HUDEP-2 (cell line): ENCODE measurements around the gene ANKS1A.

Source experiments
- DNase-seq, 76 experiments: peaks; one replicate each; lab custom pipeline; 2025; ENCODE audit not compliant: unreplicated experiment in 76 of 76; lab: John Stamatoyannopoulos, UW

ANKS1A gene

DNA sequence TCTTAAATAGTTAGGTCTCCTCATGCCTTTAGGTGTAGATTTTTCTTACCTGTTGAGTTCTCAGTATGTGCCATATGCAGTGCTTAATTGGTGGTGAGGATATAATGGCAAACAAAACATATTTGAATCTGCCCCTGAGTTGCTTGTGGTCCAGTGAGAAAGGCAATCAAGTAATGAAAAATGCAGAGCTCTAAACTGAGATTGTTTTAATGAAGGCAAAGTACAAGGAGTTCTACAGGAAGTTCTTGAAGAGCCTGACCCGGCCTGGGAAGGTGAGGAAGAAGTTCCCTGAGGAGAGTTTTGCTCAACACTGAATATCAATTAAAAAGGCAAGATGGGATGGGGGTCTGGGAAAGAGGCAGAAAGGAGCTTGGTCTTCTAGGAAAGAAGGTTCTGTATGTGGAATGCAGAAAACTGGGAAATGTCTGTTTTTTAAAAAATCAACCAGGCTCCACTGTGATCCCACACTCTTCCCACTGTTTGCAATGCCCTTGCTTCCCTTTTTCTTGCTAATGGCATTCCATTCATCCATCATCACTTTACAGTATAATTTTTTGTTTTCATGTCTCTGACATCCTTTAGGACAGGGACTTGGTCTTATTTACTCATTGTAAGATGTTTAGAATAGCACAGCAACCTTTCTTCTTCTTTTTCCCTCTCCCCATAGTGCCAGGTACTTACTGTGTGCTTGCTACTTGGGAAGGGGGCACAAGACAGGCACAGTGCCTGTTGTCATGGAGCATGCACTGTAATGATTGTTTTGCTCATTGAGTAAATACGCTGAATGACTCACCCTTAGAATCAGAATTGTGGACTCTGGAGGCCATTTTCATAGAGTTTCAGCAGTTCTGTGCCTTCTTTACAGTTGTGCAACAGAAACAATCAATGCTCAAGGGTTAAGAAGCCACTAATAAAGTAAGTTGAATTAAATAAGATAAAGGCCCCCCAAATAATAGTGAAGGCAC lies 64.3 kb downstream of the ANKS1A start:
- DNase-seq, result no peak

DNA sequence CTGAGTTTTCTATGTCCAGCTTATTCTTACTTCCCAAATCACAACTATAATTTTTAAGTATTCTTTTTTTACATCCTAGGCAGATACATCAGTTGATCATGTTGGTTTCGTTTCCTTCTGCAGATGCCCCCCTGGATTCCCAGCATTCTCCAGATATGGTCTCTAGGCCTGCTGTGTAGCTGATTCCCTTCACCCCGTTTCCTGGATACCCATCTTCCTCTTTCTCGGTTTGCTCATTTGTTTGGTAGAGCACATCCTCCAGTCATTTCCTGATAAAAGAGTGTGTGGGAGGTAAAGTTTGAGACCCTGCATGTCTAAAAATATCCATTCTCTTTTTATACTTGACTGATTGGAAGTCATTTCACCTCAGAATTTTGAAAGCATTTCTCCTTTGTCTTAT lies 66.4 kb downstream of the ANKS1A start:
- DNase-seq, result no peak

DNA sequence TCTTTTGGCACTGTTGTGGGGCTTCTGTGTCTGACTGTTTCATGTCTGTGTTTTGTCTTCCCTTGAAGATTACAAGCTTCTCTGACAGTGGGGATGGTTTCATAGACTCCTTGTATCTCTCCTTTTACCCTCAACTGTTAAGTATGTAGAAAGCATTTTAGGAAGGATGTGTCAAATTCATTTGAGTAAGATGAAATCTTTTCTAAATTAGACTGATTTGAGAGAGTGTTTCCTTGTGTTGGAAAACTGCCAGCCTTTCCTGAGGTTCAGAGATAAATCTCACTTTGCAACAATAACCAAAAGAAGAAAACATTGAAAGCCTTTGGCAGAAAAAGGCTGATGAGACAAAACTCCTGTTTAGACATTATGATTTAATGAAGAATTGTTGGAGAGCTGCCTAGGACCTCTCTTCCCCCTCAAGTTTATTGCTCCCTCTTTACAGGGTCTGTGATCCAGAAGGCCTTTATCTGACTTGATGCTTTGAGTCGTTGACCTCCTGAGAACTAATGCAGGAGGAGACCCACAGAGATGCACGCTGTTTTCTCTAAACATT lies 68.3 kb downstream of the ANKS1A start:
- DNase-seq, result no peak

DNA sequence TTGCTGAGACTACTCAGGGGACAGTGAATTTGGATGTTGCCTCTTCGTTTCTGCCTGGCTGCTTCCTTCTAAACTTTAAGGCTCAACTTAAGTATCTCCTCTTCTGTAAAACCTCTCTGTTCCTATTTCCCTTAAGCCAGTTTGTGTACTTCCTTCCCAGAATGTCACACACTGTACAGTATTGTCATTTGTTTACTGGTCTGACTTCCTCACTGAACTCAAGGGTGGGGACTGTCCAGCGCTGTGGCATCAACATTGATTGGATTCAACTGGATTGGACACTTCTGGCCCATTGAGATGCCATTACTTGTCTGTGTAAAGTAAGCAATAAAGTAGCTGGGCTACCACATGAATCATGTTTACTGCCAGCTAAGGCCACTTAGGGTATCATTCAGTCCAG lies 69.7 kb downstream of the ANKS1A start:
- no peak for DNase-seq

- DNase-seq, result no peak
Measured at GRCh38 chr6:34959224-34959623, 70.2 kb downstream of the ANKS1A start.

DNA sequence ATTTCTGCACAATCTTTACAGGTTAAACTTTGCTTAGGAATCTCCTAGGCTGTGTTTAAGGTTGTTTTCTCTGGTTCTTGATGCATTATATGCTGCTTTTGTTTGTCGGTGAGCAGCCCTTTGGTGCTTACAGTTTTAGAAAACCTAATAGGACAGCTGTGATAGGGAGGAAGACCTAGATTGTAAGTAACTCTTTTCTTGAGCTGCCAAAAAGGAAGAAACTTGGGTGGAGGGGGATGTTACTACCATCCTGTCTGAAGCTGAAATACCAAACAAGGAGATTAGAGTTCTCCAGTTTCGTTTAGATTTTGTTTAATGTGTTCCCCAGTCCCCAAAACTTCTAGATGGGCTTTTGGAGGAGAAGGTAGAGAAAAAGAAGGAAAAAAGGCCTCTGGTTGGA lies 72.0 kb downstream of the ANKS1A start:
- no peak for DNase-seq

DNA sequence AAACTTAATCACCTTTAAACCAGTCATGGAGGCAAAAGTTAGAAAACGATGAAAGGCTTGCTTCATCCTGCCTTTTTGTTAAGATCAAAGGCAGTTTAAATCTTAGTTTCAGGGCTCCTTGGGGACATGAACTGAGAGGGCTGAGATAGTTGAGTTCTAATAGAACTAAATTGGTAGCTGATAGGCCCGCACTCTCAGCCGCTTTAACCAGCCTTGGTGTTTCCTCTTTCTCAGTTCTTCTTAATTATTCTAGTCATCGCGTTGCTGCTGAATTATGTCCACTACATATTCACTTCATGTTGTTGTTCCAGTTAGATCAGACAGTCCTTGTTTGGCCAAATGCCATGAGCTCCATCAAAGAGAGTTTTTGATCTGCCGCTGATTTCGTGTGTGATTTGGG lies 72.5 kb downstream of the ANKS1A start:
- no peak for DNase-seq

GRCh38 chr6:34964564-34964963 lies 75.5 kb downstream of the ANKS1A start:
- no peak for DNase-seq

DNA sequence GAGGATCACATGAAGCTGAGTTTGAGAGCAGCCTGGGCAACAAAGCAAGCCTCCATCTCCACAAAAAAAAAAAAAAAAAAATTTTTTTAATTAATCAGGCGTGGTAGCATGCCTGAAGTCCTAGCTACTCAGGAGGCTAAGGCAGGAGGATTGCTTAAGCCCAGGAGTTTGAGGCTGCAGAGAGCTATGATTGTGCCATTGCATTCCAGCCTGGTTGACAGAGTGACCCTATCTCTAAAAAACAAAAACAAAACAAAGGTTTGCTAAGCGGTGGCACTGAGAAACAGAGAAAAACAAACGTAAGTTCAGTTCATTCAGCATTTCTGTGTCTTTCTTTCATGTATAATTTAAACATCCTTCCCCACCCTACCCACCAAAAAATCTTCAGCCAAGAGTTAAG lies 78.4 kb downstream of the ANKS1A start:
- DNase-seq, result no peak

GRCh38 chr6:34969662-34970265 lies 80.7 kb downstream of the ANKS1A start:
- DNase-seq, result peak in 1 of 76 experiments; percentile 32

DNA sequence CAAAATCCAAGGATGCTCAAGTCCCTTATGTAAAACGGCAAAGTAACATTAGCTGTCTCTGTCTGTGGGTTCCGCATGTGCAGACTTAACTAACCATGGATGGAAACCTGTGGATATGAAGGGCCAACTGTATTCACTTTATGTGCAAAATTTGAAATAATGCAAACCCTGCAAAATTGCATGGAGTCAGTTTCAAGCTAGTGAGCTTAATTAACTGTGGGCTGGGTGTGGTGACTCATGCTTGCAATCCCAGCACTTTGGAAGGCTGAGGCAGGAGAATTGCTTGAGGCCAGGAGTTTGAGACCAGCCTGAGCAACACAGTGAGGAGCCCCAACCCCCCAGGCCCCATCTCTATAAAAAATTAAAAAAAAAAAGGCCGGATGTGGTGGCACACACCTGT lies 81.4 kb downstream of the ANKS1A start:
- DNase-seq, result no peak

DNA sequence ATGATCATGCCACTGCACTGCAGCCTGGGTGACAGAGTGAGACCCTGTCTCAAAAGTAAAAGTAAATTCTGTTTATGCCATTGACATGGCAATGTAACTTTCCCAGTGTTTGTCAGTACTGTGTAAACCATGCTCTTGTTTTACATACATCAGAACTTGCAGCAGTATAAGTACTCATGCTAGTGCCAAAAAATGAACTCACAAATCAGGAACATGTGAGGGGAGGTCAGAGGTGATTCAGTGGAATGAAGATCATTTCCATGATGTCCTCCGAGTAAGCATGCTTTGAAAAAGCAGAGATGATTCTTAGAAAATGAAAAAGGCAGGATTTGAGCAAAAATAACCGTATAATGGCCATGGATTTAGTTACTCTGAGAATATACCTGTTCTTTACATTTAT lies 81.9 kb downstream of the ANKS1A start:
- no peak for DNase-seq

DNA sequence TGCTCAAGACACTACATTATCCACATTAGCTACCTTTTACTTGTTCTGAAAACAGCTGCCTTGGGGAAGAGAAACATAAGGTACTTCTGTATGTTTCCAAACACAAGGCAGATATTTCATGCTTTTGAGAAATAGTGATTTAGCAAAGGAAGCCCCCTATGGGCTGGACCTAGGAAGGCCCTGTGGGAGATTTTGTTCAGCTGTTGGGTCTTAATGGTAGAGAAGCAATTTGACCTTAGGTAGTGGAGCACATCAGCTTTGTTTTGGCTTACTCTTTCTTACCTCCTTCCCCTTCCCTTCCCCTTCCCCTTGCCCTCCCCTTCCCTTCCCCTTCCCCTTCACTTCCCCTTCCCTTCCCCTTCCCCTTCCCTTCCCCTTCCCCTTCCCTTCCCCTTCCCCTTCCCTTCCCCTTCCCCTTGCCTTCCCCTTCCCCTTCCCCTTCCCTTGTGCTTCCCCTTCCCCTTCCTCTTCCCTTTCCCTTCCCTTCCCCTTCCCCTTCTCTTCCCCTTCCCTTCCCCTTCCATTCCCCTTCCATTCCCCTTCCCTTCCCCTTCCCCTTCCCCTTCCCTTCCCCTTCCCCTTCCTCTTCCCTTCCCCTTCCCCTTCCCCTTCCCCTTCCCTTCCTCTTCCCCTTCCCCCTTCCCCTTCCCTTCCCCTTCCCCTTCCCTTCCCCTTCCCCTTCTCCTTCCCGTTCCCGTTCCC lies 84.6 kb downstream of the ANKS1A start:
- DNase-seq, result no peak

DNA sequence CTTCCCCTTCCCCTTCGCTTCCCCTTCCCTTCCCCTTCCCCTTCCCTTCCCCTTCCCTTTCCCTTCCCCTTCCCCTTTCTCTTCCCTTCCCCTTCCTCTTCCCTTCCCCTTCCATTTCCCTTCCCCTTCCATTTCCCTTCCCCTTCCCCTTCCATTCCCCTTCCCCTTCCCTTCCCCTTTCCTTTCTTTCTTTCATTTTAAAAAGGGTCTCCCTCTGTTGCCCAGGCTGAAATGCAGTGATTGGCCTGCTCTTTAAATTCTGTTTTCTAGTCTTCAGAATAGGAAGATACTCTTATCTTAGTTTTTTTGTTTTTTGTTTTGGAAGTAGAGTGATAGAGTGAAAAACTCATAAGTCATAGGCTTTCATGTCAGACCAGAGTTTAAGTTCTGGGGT lies 85.2 kb downstream of the ANKS1A start:
- DNase-seq, result no peak

GRCh38 chr6:34976239-34976638 lies 87.2 kb downstream of the ANKS1A start:
- DNase-seq, result no peak

DNA sequence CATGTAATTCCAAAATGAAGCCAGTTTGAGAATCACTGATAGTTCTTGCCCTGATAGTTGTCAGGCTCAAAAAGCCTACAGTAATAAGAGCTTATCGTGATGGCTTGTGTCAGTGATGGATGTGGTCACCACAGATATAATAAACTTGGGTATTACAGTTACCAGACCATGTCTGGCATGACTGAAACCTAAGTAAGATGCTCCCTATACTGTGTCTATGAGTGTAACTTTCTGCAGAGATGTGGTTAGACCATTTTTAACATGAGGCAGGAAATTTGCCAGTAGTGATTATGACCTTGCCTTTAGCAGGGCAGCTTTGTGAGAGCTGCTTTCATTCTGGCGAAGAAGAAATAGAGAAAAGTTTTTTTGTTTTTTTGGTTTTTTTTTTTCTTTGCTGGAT lies 90.2 kb downstream of the ANKS1A start:
- no peak for DNase-seq

GRCh38 chr6:34979994-34980393 lies 90.9 kb downstream of the ANKS1A start:
- no peak for DNase-seq

GRCh38 chr6:34981366-34981765 lies 92.3 kb downstream of the ANKS1A start:
- no peak for DNase-seq

DNA sequence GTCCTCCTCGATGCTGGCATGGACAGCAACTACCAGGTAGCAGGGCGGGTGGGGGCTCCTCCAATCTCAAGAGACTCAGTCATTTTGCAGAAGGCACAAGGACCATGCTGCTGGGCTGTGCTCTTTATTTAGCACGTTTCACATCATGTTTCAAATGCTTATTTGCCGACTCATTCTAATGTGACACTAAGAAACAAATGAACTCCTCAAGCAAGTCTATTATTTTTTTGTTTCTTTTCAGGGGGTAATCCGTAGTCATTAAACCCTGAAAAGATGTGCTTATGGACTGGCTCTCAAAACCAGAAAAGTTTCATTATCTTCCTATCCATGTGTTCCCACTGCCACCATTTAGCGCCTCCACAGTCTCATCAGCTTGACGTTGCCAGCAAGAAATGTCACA lies 92.9 kb downstream of the ANKS1A start:
- no peak for DNase-seq

- DNase-seq, result peak in 13 of 76 experiments; percentile 7 to 46 (median 23)
Measured at GRCh38 chr6:34982424-34982852, 93.4 kb downstream of the ANKS1A start.

DNA sequence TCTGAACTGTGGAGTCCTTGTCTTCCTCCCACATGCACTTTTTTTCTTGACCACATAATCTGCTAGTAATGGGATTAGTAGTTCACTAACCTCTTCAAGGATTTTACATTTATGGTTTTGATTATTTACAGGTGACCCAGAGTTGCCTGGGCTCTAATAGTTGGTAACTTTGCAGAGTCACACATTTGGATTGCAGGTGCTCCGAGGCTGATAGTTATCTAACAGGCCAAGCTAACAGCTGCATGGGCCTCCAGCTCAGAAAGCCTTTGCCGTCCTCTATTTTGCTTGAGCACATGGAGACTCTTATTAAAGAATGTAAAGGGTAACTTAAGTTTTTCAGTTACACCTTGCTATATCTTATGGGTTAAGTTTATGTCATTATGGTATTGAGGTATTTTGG lies 95.4 kb downstream of the ANKS1A start:
- no peak for DNase-seq
